ENCODE data around the gene GPX4. TPM values are rescaled to one million over a fixed set of nuclear protein-coding genes. Genes with fewer than 3 reads are reported as not detected.

The GPX4 gene
- total RNA-seq, 1 donor from 2014 or later: 300 TPM

DNA sequence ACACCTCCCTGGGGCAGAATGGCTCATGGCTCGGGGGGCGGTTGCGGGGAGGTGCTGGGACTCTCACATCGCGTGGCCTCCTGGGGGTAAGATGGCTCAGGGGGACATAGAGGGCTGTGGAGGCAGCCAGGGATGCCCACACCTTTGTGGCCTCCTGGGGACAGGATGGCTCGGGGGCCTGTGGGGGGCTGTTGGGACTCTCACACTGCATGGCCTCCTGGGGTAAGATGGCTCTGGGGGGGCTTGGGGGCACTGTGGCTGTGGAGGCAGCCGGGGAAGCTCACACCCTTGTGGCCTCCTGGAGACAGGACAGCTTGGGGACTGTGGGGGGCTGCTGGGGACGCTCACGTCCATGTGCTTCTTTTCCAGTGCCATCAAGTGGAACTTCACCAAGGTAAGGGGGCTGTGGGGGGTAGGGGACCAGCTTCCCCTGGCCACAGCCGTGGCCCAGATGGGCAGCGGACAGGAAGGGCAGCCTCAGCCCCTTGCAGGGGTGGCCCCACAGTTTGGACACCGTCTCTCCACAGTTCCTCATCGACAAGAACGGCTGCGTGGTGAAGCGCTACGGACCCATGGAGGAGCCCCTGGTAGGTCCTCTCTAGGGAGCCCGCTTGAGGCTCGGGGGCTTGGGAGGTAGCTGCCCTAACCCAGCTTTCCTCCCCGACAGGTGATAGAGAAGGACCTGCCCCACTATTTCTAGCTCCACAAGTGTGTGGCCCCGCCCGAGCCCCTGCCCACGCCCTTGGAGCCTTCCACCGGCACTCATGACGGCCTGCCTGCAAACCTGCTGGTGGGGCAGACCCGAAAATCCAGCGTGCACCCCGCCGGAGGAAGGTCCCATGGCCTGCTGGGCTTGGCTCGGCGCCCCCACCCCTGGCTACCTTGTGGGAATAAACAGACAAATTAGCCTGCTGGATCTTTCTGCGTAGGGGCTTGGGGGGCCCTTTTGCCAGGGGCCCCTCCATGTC is 2.4 kb downstream of the GPX4 start:
- H3K9me3 Mint-ChIP-seq: no peaks in the 10 kb centered on the region
- no peak for DNase-seq (ENCODE audit: low read depth, low spot score)
- H3K4me3 Mint-ChIP-seq: peak overlapping the region; percentile 84
- no peaks in the 10 kb centered on the region for H3K36me3 Mint-ChIP-seq (ENCODE audit: low read depth)
- H3K4me1 Mint-ChIP-seq: peaks cover 14% of the 10 kb centered on the region
- no peak overlapping the region for H3K27ac Mint-ChIP-seq (ENCODE audit: unreplicated experiment)
- no peaks in the 10 kb centered on the region for H3K27me3 Mint-ChIP-seq (ENCODE audit: low read depth)
- TF ChIP-seq, protein P1, sequence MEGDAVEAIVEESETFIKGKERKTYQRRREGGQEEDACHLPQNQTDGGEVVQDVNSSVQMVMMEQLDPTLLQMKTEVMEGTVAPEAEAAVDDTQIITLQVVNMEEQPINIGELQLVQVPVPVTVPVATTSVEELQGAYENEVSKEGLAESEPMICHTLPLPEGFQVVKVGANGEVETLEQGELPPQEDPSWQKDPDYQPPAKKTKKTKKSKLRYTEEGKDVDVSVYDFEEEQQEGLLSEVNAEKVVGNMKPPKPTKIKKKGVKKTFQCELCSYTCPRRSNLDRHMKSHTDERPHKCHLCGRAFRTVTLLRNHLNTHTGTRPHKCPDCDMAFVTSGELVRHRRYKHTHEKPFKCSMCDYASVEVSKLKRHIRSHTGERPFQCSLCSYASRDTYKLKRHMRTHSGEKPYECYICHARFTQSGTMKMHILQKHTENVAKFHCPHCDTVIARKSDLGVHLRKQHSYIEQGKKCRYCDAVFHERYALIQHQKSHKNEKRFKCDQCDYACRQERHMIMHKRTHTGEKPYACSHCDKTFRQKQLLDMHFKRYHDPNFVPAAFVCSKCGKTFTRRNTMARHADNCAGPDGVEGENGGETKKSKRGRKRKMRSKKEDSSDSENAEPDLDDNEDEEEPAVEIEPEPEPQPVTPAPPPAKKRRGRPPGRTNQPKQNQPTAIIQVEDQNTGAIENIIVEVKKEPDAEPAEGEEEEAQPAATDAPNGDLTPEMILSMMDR (conservative IDR thresholded peaks at IDR 0.05): no peak

DNA sequence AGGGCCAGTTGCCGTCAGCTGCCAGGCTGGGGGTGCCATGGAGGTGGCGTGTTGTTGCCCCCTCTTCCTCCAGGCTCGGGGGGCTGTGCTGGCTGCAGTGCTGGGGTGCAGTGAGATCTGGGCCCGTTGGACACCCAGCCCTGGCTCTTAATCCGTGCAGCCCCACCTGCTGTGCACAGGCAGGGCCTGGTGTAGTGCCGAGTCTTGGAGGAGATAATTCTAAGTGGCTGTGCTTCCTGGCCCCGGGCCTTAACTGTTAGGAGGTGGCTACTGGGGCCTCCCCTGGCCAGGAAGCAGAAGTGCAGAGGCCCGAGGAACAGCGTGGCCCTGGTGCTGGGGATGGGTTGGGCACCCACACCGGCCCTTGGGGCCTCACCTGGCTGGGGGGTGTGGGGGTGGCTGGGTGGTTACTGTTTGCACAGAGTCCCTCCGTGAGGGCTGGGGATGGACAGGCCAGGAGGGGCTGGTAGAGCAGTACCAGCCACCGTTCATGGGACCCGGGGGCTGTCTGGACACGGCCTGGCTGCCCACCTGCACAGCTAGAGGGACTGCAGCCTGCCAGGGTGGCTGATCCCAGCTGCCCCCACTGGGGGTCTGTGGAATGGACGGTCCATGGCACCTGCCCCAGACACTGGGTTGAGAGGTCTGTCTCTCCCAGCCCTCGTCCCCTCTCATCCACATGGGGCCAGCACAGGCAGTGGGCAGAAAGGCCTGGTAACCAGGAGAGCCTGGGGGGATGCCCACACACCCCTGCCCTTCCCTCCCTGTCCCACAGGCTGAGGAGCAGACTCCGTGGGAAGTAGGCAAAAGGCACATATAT is 3.3 kb downstream of the GPX4 start:
- no peaks in the 10 kb centered on the region for H3K36me3 Mint-ChIP-seq (ENCODE audit: low read depth)
- no peaks in the 10 kb centered on the region for H3K9me3 Mint-ChIP-seq
- H3K4me1 Mint-ChIP-seq: peaks cover 7% of the 10 kb centered on the region
- no peaks in the 10 kb centered on the region for H3K27me3 Mint-ChIP-seq (ENCODE audit: low read depth)
- H3K4me3 Mint-ChIP-seq: peak overlapping the region; percentile 84
- no peak overlapping the region for H3K27ac Mint-ChIP-seq (ENCODE audit: unreplicated experiment)
- DNase-seq (ENCODE audit: low read depth, low spot score): no peak
- TF ChIP-seq, protein P1 (conservative IDR thresholded peaks at IDR 0.05): peak; percentile 3

DNA sequence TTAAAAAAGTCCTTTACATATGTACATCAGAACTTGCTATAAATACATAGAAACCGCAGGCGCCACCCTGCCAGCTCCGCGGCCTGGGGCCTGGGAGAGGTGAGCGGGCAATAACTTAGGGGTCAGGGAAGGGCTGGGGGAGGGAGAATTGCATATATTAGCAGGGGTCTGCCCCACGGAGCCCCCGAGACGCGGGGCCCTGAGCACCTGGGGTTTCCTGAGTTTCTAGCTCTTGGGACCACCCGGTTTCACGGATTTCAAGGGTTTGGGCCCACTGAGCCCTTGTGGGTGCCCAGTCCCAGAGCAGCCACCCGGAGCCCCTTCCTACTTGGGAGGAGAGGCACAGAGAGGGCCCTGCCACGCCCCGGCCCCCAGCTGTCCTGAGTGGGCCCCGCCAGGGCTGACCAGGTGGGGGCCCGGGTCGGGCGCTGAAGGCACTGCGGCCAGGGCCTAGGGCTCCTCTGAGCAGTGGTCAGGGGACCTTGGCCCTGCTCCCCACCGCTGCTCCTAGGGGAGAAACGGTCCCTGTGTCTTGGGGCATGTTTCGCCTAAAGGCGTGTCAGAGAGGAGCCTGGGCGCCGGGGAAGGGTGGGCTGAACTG is 4.0 kb downstream of the GPX4 start:
- TF ChIP-seq, protein P1 (conservative IDR thresholded peaks at IDR 0.05): no peak
- Mint-ChIP-seq H3K27me3 (ENCODE audit: low read depth) (no peaks in the 10 kb centered on the region), H3K36me3 (ENCODE audit: low read depth) (no peaks in the 10 kb centered on the region), H3K9me3 (no peaks in the 10 kb centered on the region), H3K4me3 (peak overlapping the region; percentile 84), H3K27ac (ENCODE audit: unreplicated experiment) (no peak overlapping the region), H3K4me1 (peaks cover 6% of the 10 kb centered on the region)
- no peak for DNase-seq (ENCODE audit: low read depth, low spot score)

DNA sequence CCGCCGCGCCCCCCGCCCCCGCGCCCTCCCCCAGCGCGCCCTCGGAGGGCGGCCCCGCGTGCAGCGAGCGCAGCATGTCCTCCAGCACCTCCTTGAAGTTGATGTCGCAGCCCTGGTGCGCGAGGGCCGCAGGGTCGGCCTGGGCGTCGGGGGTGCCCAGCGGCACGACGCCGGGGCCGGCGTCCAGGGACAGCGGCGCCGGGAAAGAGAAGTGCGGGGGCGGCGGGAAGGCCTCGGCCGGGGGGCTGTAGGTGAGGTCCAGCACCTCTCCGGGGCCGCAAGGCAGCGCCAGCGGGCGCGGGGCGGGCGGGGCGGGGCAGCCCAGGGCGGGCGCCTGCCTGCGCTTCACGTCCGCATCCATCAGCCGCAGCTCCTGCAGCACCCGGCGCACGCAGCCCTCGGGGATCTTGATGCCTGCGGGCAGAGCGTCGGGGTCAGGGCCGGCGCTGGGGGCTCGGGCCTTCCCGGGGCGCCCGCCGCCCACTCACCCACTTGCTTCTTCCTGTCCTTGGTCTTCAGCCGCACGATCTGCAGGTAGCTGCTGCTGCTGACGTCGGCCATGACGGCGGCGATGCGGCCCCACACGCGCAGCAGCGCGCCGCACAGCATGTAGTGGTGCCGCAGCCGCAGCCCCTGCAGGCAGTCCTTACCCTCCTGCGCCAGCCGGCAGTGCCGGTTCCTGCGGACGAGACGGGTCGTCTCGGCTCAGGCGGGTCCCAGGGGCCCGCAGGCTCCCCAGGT is 4.7 kb downstream of the GPX4 start:
- H3K27me3 Mint-ChIP-seq (ENCODE audit: low read depth): no peaks in the 10 kb centered on the region
- H3K4me3 Mint-ChIP-seq: peak overlapping the region; percentile 51
- no peak for DNase-seq (ENCODE audit: low read depth, low spot score)
- H3K4me1 Mint-ChIP-seq: peaks cover 3% of the 10 kb centered on the region
- H3K36me3 Mint-ChIP-seq (ENCODE audit: low read depth): no peaks in the 10 kb centered on the region
- no peaks in the 10 kb centered on the region for H3K9me3 Mint-ChIP-seq
- H3K27ac Mint-ChIP-seq (ENCODE audit: unreplicated experiment): no peak overlapping the region
- TF ChIP-seq, protein P1 (conservative IDR thresholded peaks at IDR 0.05): no peak
